Adrenal gland (tissue), 12 donors: ENCODE data around the gene WDR4. TPM values are rescaled to one million over a fixed set of nuclear protein-coding genes. Genes with fewer than 3 reads are reported as not detected.

ENCODE experiments used
- DNase-seq, 7 donors: peaks; one replicate each; pipeline ENCODE4 v3.0.0-alpha.2; 2019 to 2020
- H3K27ac ChIP-seq, 5 donors: fragments of 200-600 bp; sonication (generic) in 4 of 5; 1 replicate in 3 of 5; 2 replicates in 2 of 5; pipeline versions ENCODE4 v1.5.1 to v1.8.0; 2016 to 2020; ENCODE audit warnings: mild to moderate bottlenecking in 1 of 5
- H3K27me3 ChIP-seq: fragments of 200-600 bp; 2 replicates; pipeline ENCODE4 v1.8.0; 2021
- H3K36me3 ChIP-seq, 2 donors: fragments of 200-600 bp; replicated peaks in 1 of 2; 1 replicate in 1 of 2; 2 replicates in 1 of 2; pipeline versions ENCODE4 v1.5.1 to v1.8.0; 2018 to 2022
- H3K4me1 ChIP-seq, 2 donors: fragments of 200-600 bp; replicated peaks in 1 of 2; 1 replicate in 1 of 2; 2 replicates in 1 of 2; pipeline versions ENCODE4 v1.5.1 to v1.8.0; 2018 to 2021
- H3K4me3 ChIP-seq, 4 donors: fragments of 200-600 bp; sonication (generic) in 3 of 4; one replicate each; pipeline ENCODE4 v1.5.1; 2016 to 2018
- H3K9me3 ChIP-seq, 3 donors: fragments of 200-600 bp; sonication (generic) in 1 of 3; replicated peaks in 1 of 3; 1 replicate in 2 of 3; 2 replicates in 1 of 3; pipeline versions ENCODE4 v1.5.1 to v1.8.0; 2016 to 2021
- CTCF ChIP-seq, 6 experiments: fragments of 450-650 bp in 4 of 6; fragments of 200-600 bp in 2 of 6; sonication (generic) in 1 of 6; IDR thresholded peaks; 1 replicate in 5 of 6; 2 replicates in 1 of 6; pipeline versions ENCODE4 v1.5.1 to v1.8.0; 2016 to 2021; ENCODE audit warnings: antibody characterized with exemption in 6 of 6, mild to moderate bottlenecking in 2 of 6, moderate library complexity in 1 of 6
- POLR2A ChIP-seq, 2 donors: fragments of 450-650 bp; IDR thresholded peaks; one replicate each; pipeline ENCODE4 v1.6.1; 2017; ENCODE audit warnings: antibody characterized with exemption in 2 of 2, mild to moderate bottlenecking in 2 of 2, moderate library complexity in 1 of 2
- WGBS, 4 donors: extraction: QIAGEN DNeasy Blood & Tissue Kit in 2 of 4; methylation state at CpG; one replicate each; pipeline versions ENCODE4 v1.1.5 to v1.1.7; 2013 to 2017; 5-methylcytosine and 5-hydroxymethylcytosine counted together
- intact Hi-C, 2 donors: fragments of 100-400 bp; cut with DNase I; formaldehyde crosslinking; loops; one replicate each; pipeline versions ENCODE4 v1.14.1 to v1.15.0; 2022 to 2023
- polyA plus RNA-seq, 3 donors: library from polyadenylated mRNA; stranded (reverse); fragments of 200-250 nt in 2 of 3; fragments of 350-450 nt in 1 of 3; fragmentation: Illumina TruSeq in 1 of 3; extraction: RNeasy Lipid Tissue Mini Kit (QIAGEN cat#74804) in 1 of 3; gene quantifications; one replicate each; pipeline ENCODE4 v1.2.3, GENCODE V29; 2013 to 2014
- total RNA-seq, 9 donors: library from RNA; depleted of rRNA in 4 of 9; stranded (reverse); fragments of >200 nt in 4 of 9; fragments of 120-200 nt in 1 of 9; fragmentation: NEBNext Ultra II Directional in 1 of 9; extraction: Animal tissue kit (Norgen Biotek cat#: 25700) in 1 of 9; gene quantifications; one replicate each; pipeline versions ENCODE4 v1.1.0 to v1.2.4, GENCODE V29; 2013 to 2023
- donor health status: healthy with polysubstance abuse.
- donor health status: Bipolar disorder and iron deficiency.
- donor health status: DM: yes; HTN: yes; CAD: no.
- donor health status: DM: no; HTN: no; CAD: no.
- donor health status: DM: no; HTN: no; CAD: no.
- donor health status: DM: yes; HTN: yes; CAD: no.

WDR4 gene
- total and polyA plus RNA-seq, 12 donors, result 3.6 to 19.3 (median 5.8) TPM

- H3K27ac ChIP-seq, result no peak overlapping the region
- H3K27me3 ChIP-seq, result no peaks in the 10 kb centered on the region
- no peak for TF ChIP-seq CTCF (IDR thresholded peaks at IDR 0.05)
- TF ChIP-seq POLR2A (IDR thresholded peaks at IDR 0.05), result no peak
- H3K9me3 ChIP-seq, result no peaks in the 10 kb centered on the region
- H3K36me3 ChIP-seq, result peaks cover 0 to 37% of the 10 kb centered on the region in 2 donors
- WGBS, 4 donors, result 79 to 92% (median 92%) methylated on average over 17 to 26 of the region's 26 CpGs
- H3K4me1 ChIP-seq, result no peaks in the 10 kb centered on the region
- DNase-seq, result no peak
- H3K4me3 ChIP-seq, result no peak overlapping the region
- intact Hi-C loops, result no loop called here
Observed at GRCh38 chr21:42864815-42865775, 14.2 kb downstream of the WDR4 start.

- DNase-seq, result no peak
- Histone ChIP-seq H3K9me3 (no peaks in the 10 kb centered on the region), H3K4me3 (no peak overlapping the region), H3K4me1 (no peaks in the 10 kb centered on the region), H3K36me3 (peaks cover 0 to 35% of the 10 kb centered on the region in 2 donors), H3K27ac (no peak overlapping the region), H3K27me3 (no peaks in the 10 kb centered on the region)
- 75 to 89% (median 86%) methylated on average over 6 to 14 of the region's 14 CpGs for WGBS, 4 donors
- TF ChIP-seq CTCF (IDR thresholded peaks at IDR 0.05), result no peak
- no peak for TF ChIP-seq POLR2A (IDR thresholded peaks at IDR 0.05)
- intact Hi-C loops, result no loop called here
Observed at GRCh38 chr21:42864286-42864685, 15.1 kb downstream of the WDR4 start.

GRCh38 chr21:42863504-42863870, 15.9 kb downstream of the WDR4 start:
- no peak overlapping the region for H3K4me3 ChIP-seq
- no peaks in the 10 kb centered on the region for H3K4me1 ChIP-seq
- TF ChIP-seq POLR2A (IDR thresholded peaks at IDR 0.05), result no peak
- no peak for TF ChIP-seq CTCF (IDR thresholded peaks at IDR 0.05)
- H3K27ac ChIP-seq, result no peak overlapping the region
- intact Hi-C loops, result no loop called here
- H3K36me3 ChIP-seq, result peaks cover 0 to 33% of the 10 kb centered on the region in 2 donors
- H3K27me3 ChIP-seq, result no peaks in the 10 kb centered on the region
- WGBS, 4 donors, result 77 to 89% (median 82%) methylated on average over 13 of the region's 13 CpGs
- no peaks in the 10 kb centered on the region for H3K9me3 ChIP-seq
- DNase-seq, result no peak

- 88 to 92% (median 90%) methylated on average over 17 to 21 of the region's 21 CpGs for WGBS, 4 donors
- no peak overlapping the region for H3K27ac ChIP-seq
- no peaks in the 10 kb centered on the region for H3K9me3 ChIP-seq
- no peaks in the 10 kb centered on the region for H3K4me1 ChIP-seq
- intact Hi-C loops, result no loop called here
- no peak for DNase-seq
- peaks cover 0 to 33% of the 10 kb centered on the region in 2 donors for H3K36me3 ChIP-seq
- H3K4me3 ChIP-seq, result no peak overlapping the region
- no peaks in the 10 kb centered on the region for H3K27me3 ChIP-seq
- TF ChIP-seq CTCF (IDR thresholded peaks at IDR 0.05), result no peak
- no peak for TF ChIP-seq POLR2A (IDR thresholded peaks at IDR 0.05)
Observed at GRCh38 chr21:42862774-42863503, 16.4 kb downstream of the WDR4 start.
